Measurements from ENCODE around the gene FNDC3B.

GRCh38 chr3:172003146-172003545, 36.2 kb upstream of the FNDC3B start:
- TF ChIP-seq CTCF (IDR thresholded peaks at IDR 0.05): no peak
- no peak for TF ChIP-seq ZFX (IDR thresholded peaks at IDR 0.05; ENCODE audit: borderline replicate concordance)
